ENCODE measurements around the gene MAD1L1. TPM values are rescaled to one million over a fixed set of nuclear protein-coding genes. Genes with fewer than 3 reads are reported as not detected.

Gene MAD1L1
- total and polyA plus RNA-seq, 2 of the 8 experiments (the other 6 are each of a cell fraction or from before 2014, with no cell fraction given): 40.4 to 44.6 TPM

DNA sequence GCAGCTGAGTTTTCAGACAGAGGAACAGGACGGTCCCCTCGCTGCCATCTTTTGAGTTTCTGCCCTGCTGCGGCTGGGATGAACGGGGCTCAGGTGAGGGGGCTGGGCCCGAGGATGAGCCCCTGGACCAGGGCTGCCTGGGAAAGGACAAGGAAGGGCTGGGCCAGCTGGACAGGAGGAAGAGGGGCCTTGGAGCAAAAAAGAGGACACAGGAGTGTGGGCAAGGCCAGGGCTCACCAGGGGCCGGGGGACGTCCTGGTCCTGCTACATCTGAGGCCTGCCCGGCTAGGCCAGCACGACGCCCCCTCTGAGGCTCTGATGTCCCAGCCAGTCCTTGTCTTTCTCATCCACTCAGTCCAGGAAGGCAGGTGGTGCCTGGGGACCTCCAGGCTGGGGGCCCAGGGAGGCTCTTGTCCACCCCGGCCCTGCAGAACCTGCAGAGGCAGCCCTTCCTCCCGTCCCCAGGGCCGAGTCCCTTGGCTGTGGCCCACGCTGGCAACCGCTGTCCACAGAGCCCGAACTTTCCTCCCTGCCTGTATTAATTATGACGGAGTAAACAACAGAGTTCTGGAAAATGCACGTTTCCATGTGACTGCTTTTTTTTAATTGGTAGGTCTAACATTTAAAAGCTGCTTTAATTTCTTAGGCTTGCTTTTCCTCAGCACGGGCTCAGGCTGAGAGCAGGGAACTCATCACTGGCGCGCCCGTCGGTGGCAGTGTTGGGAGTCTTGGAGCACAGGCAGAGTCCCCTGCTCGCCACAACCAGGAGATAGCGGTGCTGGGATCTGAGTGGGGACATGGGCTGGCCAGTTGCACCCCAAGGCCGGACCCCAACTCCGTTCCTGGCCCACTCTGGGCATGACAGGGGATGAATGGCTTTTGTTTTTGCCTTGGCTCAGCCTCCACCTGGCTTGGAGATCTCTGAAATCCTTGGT, 375.0 kb downstream of the MAD1L1 start:
- H3K79me2 ChIP-seq (ENCODE audit: control insufficient read depth in 1 of 2, insufficient read depth in 2 of 2, low read length in 2 of 2): no peaks in the 10 kb centered on the region

More for the DNA sequence above, 375.0 kb downstream of the MAD1L1 start:
- Histone ChIP-seq H2AK5ac (ENCODE audit: low read depth, low read length) (no peak overlapping the region), H3K27me3 (replicated peaks in 1 of 4; ENCODE audit: control insufficient read depth in 3 of 4, extremely low read depth in 1 of 4, insufficient read depth in 3 of 4, low read length in 3 of 4) (no peaks in the 10 kb centered on the region), H3K4me3 (ENCODE audit: extremely low read depth in 1 of 4, insufficient read depth in 2 of 4, low read depth in 3 of 4, low read length in 4 of 4) (no peak overlapping the region), H3K4me2 (ENCODE audit: insufficient read depth in 1 of 2, low read depth in 2 of 2, low read length in 2 of 2) (no peak overlapping the region), H4K91ac (replicated peaks; ENCODE audit: insufficient read length, low read length) (no peak overlapping the region), H4K8ac (ENCODE audit: extremely low read depth, insufficient read depth, low read length) (peak overlapping the region; percentile 89; the same call in 1 of the 2 replicates), H4K5ac (ENCODE audit: insufficient read length, low read depth, low read length) (no peak overlapping the region), H3K23me2 (ENCODE audit: low read depth, low read length) (no peaks in the 10 kb centered on the region), H2BK15ac (ENCODE audit: low read length) (no peak overlapping the region), H3K18ac (ENCODE audit: extremely low read depth, low read length) (no peak overlapping the region), H3K4ac (replicated peaks; ENCODE audit: insufficient read length, low read depth, low read length) (no peak overlapping the region), H3K36me3 (ENCODE audit: control insufficient read depth in 2 of 4, insufficient read depth in 4 of 4, low read length in 3 of 4) (no peaks in the 10 kb centered on the region), H3K9me3 (ENCODE audit: insufficient read depth in 2 of 2, low read depth in 1 of 2, low read length in 1 of 2) (no peaks in the 10 kb centered on the region), H3K14ac (ENCODE audit: insufficient read length) (no peak overlapping the region), H3K79me1 (ENCODE audit: low read depth, low read length) (no peaks in the 10 kb centered on the region), H3K27ac (ENCODE audit: low read depth, low read length) (no peak overlapping the region), H4K20me1 (replicated peaks in 1 of 2; ENCODE audit: control insufficient read depth in 1 of 2, insufficient read depth in 2 of 2, low read length in 2 of 2) (no peaks in the 10 kb centered on the region), H3K4me1 (replicated peaks in 1 of 4; ENCODE audit: control insufficient read depth in 3 of 4, insufficient read depth in 4 of 4, low read length in 3 of 4) (no peaks in the 10 kb centered on the region), H2AFZ (ENCODE audit: low read length) (no peak overlapping the region), H2BK20ac (ENCODE audit: low read length) (no peak overlapping the region), H3K56ac (replicated peaks; ENCODE audit: insufficient read length, low read depth, low read length) (no peak overlapping the region), H3K23ac (ENCODE audit: insufficient read length) (no peak overlapping the region), H2BK120ac (replicated peaks; ENCODE audit: low read depth, low read length) (no peak overlapping the region), H2BK5ac (ENCODE audit: low read depth, low read length) (no peak overlapping the region), H2BK12ac (ENCODE audit: low read depth, low read length) (no peak overlapping the region), H3K9ac (replicated peaks in 1 of 4; ENCODE audit: extremely low read depth in 1 of 4, low read depth in 3 of 4, low read length in 3 of 4) (no peak overlapping the region)
- POLR2A ChIA-PET (ENCODE audit: partially characterized antibody): no interaction called here
- CTCF ChIA-PET (ENCODE audit: partially characterized antibody): no interaction called here
- FAIRE-seq (no peak), DNase-seq (ENCODE audit: low read depth in 1 of 2, low spot score in 2 of 2) (no peak)
- no peak for TF ChIP-seq KDM4A (IDR thresholded peaks at IDR 0.05; ENCODE audit: low read depth, low read length, severe bottlenecking)
- no peak for TF ChIP-seq RNF2 (IDR thresholded peaks at IDR 0.05; ENCODE audit: borderline replicate concordance, low read depth, low read length, missing control alignments, poor library complexity, severe bottlenecking)
- no peak for TF ChIP-seq BRCA1 (IDR thresholded peaks at IDR 0.05; ENCODE audit: low read depth, low read length)
- TF ChIP-seq CTBP2 (IDR thresholded peaks at IDR 0.05; ENCODE audit: borderline replicate concordance, insufficient read depth, insufficient read length, low read length): no peak
- no peak for TF ChIP-seq SIRT6 (IDR thresholded peaks at IDR 0.05; ENCODE audit: low read length)
- no peak for TF ChIP-seq JUND (IDR thresholded peaks at IDR 0.05; ENCODE audit: low read length)
- no peak for TF ChIP-seq SRF (IDR thresholded peaks at IDR 0.05; ENCODE audit: low read depth, low read length)
- no peak for TF ChIP-seq CEBPB (IDR thresholded peaks at IDR 0.05; ENCODE audit: low read depth, low read length)
- no peak for TF ChIP-seq YY1 (IDR thresholded peaks at IDR 0.05; ENCODE audit: low read depth, low read length)
- TF ChIP-seq RAD21 (IDR thresholded peaks at IDR 0.05 in 1 of 2, conservative IDR thresholded peaks at IDR 0.05 in 1 of 2; ENCODE audit: low read depth in 2 of 2, low read length in 2 of 2): no peak
- TF ChIP-seq TEAD4 (IDR thresholded peaks at IDR 0.05; ENCODE audit: low read depth, low read length): no peak
- no peak for TF ChIP-seq HDAC6 (IDR thresholded peaks at IDR 0.05; ENCODE audit: low read depth, low read length)
- WGBS, 2 experiments (ENCODE audit: extremely low coverage in 1 of 2, insufficient coverage in 1 of 2, insufficient read length in 1 of 2, insufficient replicate concordance in 2 of 2, low coverage in 1 of 2, low lambda C conversion rate in 2 of 2, missing lambda C conversion rate in 1 of 2): 88% methylated on average over 27 of the region's 27 CpGs; no CpG with 5 or more reads in 1 of the 2 experiments
